Measurements from ENCODE around the gene PPM1N.

The PPM1N gene

GRCh38 chr19:45489216-45489855, 8.9 kb upstream of the PPM1N start:
- Histone ChIP-seq H3K4me3 (replicated peaks; ENCODE audit: low read depth, low read length) (no peak overlapping the region), H3K36me3 (ENCODE audit: control insufficient read depth, insufficient read depth, low read length) (no peaks in the 10 kb centered on the region), H3K27me3 (replicated peaks; ENCODE audit: control insufficient read depth, insufficient read depth, low read length) (no peaks in the 10 kb centered on the region)
- no peak for DNase-seq (ENCODE audit: extremely low read depth, insufficient read length)
- TF ChIP-seq, protein P1, sequence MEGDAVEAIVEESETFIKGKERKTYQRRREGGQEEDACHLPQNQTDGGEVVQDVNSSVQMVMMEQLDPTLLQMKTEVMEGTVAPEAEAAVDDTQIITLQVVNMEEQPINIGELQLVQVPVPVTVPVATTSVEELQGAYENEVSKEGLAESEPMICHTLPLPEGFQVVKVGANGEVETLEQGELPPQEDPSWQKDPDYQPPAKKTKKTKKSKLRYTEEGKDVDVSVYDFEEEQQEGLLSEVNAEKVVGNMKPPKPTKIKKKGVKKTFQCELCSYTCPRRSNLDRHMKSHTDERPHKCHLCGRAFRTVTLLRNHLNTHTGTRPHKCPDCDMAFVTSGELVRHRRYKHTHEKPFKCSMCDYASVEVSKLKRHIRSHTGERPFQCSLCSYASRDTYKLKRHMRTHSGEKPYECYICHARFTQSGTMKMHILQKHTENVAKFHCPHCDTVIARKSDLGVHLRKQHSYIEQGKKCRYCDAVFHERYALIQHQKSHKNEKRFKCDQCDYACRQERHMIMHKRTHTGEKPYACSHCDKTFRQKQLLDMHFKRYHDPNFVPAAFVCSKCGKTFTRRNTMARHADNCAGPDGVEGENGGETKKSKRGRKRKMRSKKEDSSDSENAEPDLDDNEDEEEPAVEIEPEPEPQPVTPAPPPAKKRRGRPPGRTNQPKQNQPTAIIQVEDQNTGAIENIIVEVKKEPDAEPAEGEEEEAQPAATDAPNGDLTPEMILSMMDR (IDR thresholded peaks at IDR 0.05; ENCODE audit: insufficient read depth, low read length, poor library complexity, severe bottlenecking) = no peak

GRCh38 chr19:45492137-45492626, 6.1 kb upstream of the PPM1N start:
- Histone ChIP-seq H3K27me3 (replicated peaks; ENCODE audit: control insufficient read depth, insufficient read depth, low read length) (peaks cover 3% of the 10 kb centered on the region; the same call in 1 of the 2 replicates), H3K4me3 (replicated peaks; ENCODE audit: low read depth, low read length) (peak overlapping the region; percentile 70), H3K36me3 (ENCODE audit: control insufficient read depth, insufficient read depth, low read length) (no peaks in the 10 kb centered on the region)
- no peak for DNase-seq (ENCODE audit: extremely low read depth, insufficient read length)
- TF ChIP-seq, protein P1 (IDR thresholded peaks at IDR 0.05; ENCODE audit: insufficient read depth, low read length, poor library complexity, severe bottlenecking) = no peak

DNA sequence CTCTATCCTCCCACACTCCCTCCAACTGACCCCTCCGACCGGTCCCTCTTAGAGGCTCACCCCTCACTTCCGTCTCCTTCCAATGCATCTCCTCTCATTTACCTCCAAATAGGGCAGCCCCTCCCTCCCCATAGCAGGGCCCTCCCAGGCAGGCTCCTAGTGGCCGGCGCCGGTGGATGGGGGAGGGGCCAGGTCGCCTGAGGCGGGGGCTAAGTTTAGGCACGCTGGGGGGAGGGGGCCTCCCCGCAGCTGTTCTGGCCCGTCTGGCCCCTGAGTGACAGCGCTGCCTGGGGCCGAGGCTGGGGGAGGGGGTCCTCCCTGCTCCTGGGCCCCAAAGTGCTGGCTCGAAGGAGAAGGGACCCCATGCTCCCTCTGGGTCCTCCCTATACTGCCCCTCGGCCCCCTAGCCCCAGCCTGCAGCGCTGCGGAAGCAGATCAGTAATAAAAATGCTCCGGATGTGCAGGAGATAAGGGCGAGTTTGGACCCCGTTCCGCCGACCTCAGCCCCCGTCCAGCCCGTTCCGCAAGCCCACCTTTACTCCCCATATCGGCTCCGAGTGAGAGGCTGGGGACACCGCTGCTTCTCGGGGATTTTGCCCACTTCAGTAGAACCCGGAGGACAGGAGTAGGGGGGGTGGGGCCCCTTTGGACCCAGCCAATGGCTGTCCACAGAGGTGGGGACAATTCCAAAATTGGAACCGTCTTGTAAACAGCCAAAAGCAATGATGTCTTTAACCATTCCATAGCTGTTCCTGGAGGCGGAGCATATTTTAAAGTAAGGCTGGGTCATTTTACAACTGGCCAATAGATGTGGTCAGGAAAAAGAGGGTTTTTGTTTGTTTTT, 5.4 kb upstream of the PPM1N start:
- Histone ChIP-seq H3K4me3 (replicated peaks; ENCODE audit: low read depth, low read length) (peak overlapping the region; percentile 70), H3K36me3 (ENCODE audit: control insufficient read depth, insufficient read depth, low read length) (no peaks in the 10 kb centered on the region), H3K27me3 (replicated peaks; ENCODE audit: control insufficient read depth, insufficient read depth, low read length) (peaks cover 3% of the 10 kb centered on the region; the same call in 1 of the 2 replicates)
- peak; percentile 81 for DNase-seq (ENCODE audit: extremely low read depth, insufficient read length)
- TF ChIP-seq, protein P1 (IDR thresholded peaks at IDR 0.05; ENCODE audit: insufficient read depth, low read length, poor library complexity, severe bottlenecking) = no peak

DNA sequence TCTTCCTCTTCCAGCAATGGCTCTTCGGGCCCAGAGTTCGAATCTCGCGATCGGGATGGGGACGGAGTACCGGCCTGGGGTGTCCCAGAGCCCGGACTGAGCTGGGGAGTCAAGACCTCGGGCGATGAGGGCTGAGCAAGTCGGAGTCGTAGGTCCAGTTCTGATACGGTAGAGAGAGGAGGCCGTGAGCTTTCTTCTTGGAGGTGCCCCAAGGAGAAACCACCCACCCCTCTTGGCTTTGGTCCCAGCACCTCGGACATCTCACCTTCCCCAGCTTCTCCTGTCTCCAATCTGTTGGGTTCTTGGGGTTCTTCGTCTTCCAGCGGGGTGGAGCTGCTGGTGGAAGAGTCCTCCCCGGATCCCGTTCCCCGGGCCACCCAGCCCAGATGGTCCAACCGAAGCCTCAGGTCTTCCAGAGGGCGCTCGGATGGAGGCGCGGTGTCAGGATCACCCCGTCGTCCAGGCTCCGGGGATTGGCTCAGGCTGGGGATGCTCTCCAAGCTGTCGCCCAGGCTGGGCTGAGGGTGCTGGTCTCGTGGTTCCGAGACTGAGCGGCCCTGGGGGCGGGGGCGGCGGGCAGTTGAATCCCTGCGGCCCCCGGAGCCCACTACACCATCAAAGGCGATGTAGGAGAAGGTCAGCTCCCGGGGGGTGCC, 3.9 kb upstream of the PPM1N start:
- DNase-seq (ENCODE audit: extremely low read depth, insufficient read length) = no peak
- peaks cover 3% of the 10 kb centered on the region; the same call in 1 of the 2 replicates for H3K27me3 ChIP-seq (replicated peaks; ENCODE audit: control insufficient read depth, insufficient read depth, low read length)
- TF ChIP-seq, protein P1 (IDR thresholded peaks at IDR 0.05; ENCODE audit: insufficient read depth, low read length, poor library complexity, severe bottlenecking) = no peak
- H3K4me3 ChIP-seq (replicated peaks; ENCODE audit: low read depth, low read length) = no peak overlapping the region
- H3K36me3 ChIP-seq (ENCODE audit: control insufficient read depth, insufficient read depth, low read length) = no peaks in the 10 kb centered on the region

GRCh38 chr19:45495178-45495577, 3.1 kb upstream of the PPM1N start:
- Histone ChIP-seq H3K4me3 (replicated peaks; ENCODE audit: low read depth, low read length) (no peak overlapping the region), H3K27me3 (replicated peaks; ENCODE audit: control insufficient read depth, insufficient read depth, low read length) (peaks cover 3% of the 10 kb centered on the region; the same call in 1 of the 2 replicates), H3K36me3 (ENCODE audit: control insufficient read depth, insufficient read depth, low read length) (no peaks in the 10 kb centered on the region)
- no peak for DNase-seq (ENCODE audit: extremely low read depth, insufficient read length)
- TF ChIP-seq, protein P1 (IDR thresholded peaks at IDR 0.05; ENCODE audit: insufficient read depth, low read length, poor library complexity, severe bottlenecking) = no peak
